HG03025 (cell line): ENCODE results near the gene FLOT2.
"Not testable (repeated sequence)": the region's sequence is repeated elsewhere in the genome, so short reads cannot be mapped to it uniquely, and the experiment has no call there.

Source experiments
- ATAC-seq: cut with Tn5 transposase; IDR thresholded peaks from one replicate; pipeline ENCODE4 v1.9.1; 2021; ENCODE audit warnings: mild to moderate bottlenecking, moderate library complexity; ENCODE audit not compliant: unreplicated experiment, low FRiP score

FLOT2 gene

GRCh38 chr17:28853295-28853694 is 44.2 kb downstream of the FLOT2 start:
- no peak for ATAC-seq

- no peak for ATAC-seq
These were observed 48.3 kb downstream of the FLOT2 start for GRCh38 chr17:28849281-28849680.

- ATAC-seq: not testable (repeated sequence)
These were observed 48.9 kb downstream of the FLOT2 start for GRCh38 chr17:28848667-28849066.

- ATAC-seq: not testable (repeated sequence)
These were observed 50.8 kb downstream of the FLOT2 start for GRCh38 chr17:28846699-28847098.

GRCh38 chr17:28846231-28846630 is 51.3 kb downstream of the FLOT2 start:
- ATAC-seq: no peak

GRCh38 chr17:28843816-28844148 is 53.8 kb downstream of the FLOT2 start:
- ATAC-seq: no peak

- peak; percentile 68 for ATAC-seq
These were observed 55.1 kb downstream of the FLOT2 start, which contains the start of gene FAM222B for GRCh38 chr17:28842282-28843012. FAM222B (minus strand) TSS chr17:28842790; CDS start chr17:28766667, 76,123 bp downstream.

GRCh38 chr17:28841901-28842281 is 55.6 kb downstream of the FLOT2 start:
- ATAC-seq: no peak

- ATAC-seq: no peak
These were observed 58.3 kb downstream of the FLOT2 start for GRCh38 chr17:28839221-28839620.

GRCh38 chr17:28836541-28836940 is 61.0 kb downstream of the FLOT2 start:
- not testable (repeated sequence) for ATAC-seq

GRCh38 chr17:28834420-28834819 is 63.1 kb downstream of the FLOT2 start:
- ATAC-seq: no peak
